Measurements from ENCODE around the gene PEX26. TPM values are rescaled to one million over a fixed set of nuclear protein-coding genes. Genes with fewer than 3 reads are reported as not detected.
A peak's percentile ranks its signal among the peaks of the same experiment; 100 is the strongest.

PEX26 gene
- total and polyA plus RNA-seq, 2 of the 13 experiments (the other 11 are each of a cell fraction or from before 2014, with no cell fraction given), result 10.6 to 25.1 TPM

DNA sequence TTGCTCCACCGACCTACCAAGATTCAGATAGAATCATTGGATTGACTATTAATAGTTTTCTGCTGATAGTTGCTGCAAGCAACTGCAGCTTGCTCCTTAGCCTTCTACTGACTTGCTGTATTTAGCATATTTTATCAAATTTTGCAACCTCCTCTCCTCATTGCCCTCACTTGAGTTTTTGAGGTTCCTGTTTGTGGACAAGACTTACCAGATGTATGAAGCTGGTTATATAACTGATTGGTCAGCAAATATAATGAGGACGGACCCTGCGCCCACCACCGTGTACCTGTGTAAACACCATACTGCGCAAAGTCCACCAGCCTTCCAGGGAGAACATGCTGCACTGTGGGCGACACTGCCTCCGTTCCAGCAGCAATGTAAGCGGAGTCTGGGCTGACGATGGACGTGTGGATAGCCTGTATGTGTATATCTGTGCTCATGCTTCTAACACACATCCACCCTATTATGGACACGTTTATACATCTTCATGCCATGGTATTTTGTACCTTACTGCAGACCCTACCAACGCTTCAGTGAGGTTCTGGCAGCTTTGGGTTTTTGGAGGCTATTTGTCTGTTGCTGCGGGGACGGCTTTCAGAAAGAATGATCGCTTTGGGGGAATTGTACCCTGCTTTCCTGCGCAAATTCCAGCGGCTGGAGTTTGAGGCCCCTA lies 70.6 kb downstream of the PEX26 start (continued):
- TF ChIP-seq, protein P1, sequence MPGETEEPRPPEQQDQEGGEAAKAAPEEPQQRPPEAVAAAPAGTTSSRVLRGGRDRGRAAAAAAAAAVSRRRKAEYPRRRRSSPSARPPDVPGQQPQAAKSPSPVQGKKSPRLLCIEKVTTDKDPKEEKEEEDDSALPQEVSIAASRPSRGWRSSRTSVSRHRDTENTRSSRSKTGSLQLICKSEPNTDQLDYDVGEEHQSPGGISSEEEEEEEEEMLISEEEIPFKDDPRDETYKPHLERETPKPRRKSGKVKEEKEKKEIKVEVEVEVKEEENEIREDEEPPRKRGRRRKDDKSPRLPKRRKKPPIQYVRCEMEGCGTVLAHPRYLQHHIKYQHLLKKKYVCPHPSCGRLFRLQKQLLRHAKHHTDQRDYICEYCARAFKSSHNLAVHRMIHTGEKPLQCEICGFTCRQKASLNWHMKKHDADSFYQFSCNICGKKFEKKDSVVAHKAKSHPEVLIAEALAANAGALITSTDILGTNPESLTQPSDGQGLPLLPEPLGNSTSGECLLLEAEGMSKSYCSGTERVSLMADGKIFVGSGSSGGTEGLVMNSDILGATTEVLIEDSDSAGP (CRISPR knock-in tag; IDR thresholded peaks at IDR 0.05; ENCODE audit: borderline replicate concordance), result peak; percentile 72
- TF ChIP-seq ZNF607 (CRISPR knock-in tag; IDR thresholded peaks at IDR 0.05; ENCODE audit: borderline replicate concordance) (peak; percentile 91; the same call in 1 of the 2 replicates), ZNF598 (CRISPR knock-in tag; IDR thresholded peaks at IDR 0.05; ENCODE audit: borderline replicate concordance) (no peak), ZBTB38 (CRISPR knock-in tag; IDR thresholded peaks at IDR 0.05) (peak; percentile 90), ZBTB8A (CRISPR knock-in tag; IDR thresholded peaks at IDR 0.05; ENCODE audit: borderline replicate concordance, low read depth) (no peak), SYNCRIP (IDR thresholded peaks at IDR 0.05; ENCODE audit: insufficient read depth, low read depth, low read length) (no peak), ZNF180 (CRISPR knock-in tag; IDR thresholded peaks at IDR 0.05; ENCODE audit: borderline replicate concordance, low read depth) (no peak), SP140L (CRISPR knock-in tag; IDR thresholded peaks at IDR 0.05; ENCODE audit: borderline replicate concordance) (no peak), FOXK1 (CRISPR knock-in tag; IDR thresholded peaks at IDR 0.05; ENCODE audit: borderline replicate concordance, low read depth) (peak; percentile 92; the same call in 1 of the 2 replicates), KDM3A (CRISPR knock-in tag; IDR thresholded peaks at IDR 0.05; ENCODE audit: low read depth) (peak; percentile 69; the same call in 1 of the 2 replicates), SP4 (CRISPR knock-in tag; IDR thresholded peaks at IDR 0.05) (peak; percentile 61), ZNF749 (CRISPR knock-in tag; IDR thresholded peaks at IDR 0.05; ENCODE audit: borderline replicate concordance) (peak; percentile 36; the same call in 1 of the 2 replicates), FOXJ3 (CRISPR knock-in tag; IDR thresholded peaks at IDR 0.05; ENCODE audit: borderline replicate concordance) (peak; percentile 87; the same call in 1 of the 2 replicates), PAF1 (CRISPR knock-in tag; IDR thresholded peaks at IDR 0.05) (peak; percentile 46; the same call in 1 of the 2 replicates)
- TF ChIP-seq, protein P2, sequence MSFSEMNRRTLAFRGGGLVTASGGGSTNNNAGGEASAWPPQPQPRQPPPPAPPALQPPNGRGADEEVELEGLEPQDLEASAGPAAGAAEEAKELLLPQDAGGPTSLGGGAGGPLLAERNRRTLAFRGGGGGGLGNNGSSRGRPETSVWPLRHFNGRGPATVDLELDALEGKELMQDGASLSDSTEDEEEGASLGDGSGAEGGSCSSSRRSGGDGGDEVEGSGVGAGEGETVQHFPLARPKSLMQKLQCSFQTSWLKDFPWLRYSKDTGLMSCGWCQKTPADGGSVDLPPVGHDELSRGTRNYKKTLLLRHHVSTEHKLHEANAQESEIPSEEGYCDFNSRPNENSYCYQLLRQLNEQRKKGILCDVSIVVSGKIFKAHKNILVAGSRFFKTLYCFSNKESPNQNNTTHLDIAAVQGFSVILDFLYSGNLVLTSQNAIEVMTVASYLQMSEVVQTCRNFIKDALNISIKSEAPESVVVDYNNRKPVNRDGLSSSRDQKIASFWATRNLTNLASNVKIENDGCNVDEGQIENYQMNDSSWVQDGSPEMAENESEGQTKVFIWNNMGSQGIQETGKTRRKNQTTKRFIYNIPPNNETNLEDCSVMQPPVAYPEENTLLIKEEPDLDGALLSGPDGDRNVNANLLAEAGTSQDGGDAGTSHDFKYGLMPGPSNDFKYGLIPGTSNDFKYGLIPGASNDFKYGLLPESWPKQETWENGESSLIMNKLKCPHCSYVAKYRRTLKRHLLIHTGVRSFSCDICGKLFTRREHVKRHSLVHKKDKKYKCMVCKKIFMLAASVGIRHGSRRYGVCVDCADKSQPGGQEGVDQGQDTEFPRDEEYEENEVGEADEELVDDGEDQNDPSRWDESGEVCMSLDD (CRISPR knock-in tag; IDR thresholded peaks at IDR 0.05; ENCODE audit: borderline replicate concordance), result no peak
- TF ChIP-seq, protein P3, sequence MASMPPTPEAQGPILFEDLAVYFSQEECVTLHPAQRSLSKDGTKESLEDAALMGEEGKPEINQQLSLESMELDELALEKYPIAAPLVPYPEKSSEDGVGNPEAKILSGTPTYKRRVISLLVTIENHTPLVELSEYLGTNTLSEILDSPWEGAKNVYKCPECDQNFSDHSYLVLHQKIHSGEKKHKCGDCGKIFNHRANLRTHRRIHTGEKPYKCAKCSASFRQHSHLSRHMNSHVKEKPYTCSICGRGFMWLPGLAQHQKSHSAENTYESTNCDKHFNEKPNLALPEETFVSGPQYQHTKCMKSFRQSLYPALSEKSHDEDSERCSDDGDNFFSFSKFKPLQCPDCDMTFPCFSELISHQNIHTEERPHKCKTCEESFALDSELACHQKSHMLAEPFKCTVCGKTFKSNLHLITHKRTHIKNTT (CRISPR knock-in tag; IDR thresholded peaks at IDR 0.05), result no peak
- TF ChIP-seq, protein P4, sequence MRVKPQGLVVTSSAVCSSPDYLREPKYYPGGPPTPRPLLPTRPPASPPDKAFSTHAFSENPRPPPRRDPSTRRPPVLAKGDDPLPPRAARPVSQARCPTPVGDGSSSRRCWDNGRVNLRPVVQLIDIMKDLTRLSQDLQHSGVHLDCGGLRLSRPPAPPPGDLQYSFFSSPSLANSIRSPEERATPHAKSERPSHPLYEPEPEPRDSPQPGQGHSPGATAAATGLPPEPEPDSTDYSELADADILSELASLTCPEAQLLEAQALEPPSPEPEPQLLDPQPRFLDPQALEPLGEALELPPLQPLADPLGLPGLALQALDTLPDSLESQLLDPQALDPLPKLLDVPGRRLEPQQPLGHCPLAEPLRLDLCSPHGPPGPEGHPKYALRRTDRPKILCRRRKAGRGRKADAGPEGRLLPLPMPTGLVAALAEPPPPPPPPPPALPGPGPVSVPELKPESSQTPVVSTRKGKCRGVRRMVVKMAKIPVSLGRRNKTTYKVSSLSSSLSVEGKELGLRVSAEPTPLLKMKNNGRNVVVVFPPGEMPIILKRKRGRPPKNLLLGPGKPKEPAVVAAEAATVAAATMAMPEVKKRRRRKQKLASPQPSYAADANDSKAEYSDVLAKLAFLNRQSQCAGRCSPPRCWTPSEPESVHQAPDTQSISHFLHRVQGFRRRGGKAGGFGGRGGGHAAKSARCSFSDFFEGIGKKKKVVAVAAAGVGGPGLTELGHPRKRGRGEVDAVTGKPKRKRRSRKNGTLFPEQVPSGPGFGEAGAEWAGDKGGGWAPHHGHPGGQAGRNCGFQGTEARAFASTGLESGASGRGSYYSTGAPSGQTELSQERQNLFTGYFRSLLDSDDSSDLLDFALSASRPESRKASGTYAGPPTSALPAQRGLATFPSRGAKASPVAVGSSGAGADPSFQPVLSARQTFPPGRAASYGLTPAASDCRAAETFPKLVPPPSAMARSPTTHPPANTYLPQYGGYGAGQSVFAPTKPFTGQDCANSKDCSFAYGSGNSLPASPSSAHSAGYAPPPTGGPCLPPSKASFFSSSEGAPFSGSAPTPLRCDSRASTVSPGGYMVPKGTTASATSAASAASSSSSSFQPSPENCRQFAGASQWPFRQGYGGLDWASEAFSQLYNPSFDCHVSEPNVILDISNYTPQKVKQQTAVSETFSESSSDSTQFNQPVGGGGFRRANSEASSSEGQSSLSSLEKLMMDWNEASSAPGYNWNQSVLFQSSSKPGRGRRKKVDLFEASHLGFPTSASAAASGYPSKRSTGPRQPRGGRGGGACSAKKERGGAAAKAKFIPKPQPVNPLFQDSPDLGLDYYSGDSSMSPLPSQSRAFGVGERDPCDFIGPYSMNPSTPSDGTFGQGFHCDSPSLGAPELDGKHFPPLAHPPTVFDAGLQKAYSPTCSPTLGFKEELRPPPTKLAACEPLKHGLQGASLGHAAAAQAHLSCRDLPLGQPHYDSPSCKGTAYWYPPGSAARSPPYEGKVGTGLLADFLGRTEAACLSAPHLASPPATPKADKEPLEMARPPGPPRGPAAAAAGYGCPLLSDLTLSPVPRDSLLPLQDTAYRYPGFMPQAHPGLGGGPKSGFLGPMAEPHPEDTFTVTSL (CRISPR knock-in tag; IDR thresholded peaks at IDR 0.05; ENCODE audit: borderline replicate concordance), result peak; percentile 68
